Subcutaneous adipose tissue (tissue), 4 donors: ENCODE results near the gene ZCWPW1. TPM values are rescaled to one million over a fixed set of nuclear protein-coding genes. Genes with fewer than 3 reads are reported as not detected.

Source experiments
- total RNA-seq, 4 donors: library from RNA; depleted of rRNA; stranded (reverse); fragments of >200 nt; gene quantifications; one replicate each; pipeline ENCODE4 v1.1.0, GENCODE V29; 2016
- TF ChIP-seq, protein P1 (sequence below): fragments of 450-650 bp; IDR thresholded peaks from one replicate; pipeline ENCODE4 v1.5.1; 2016; ENCODE audit warnings: low read depth, mild to moderate bottlenecking, control low read depth, antibody characterized with exemption, moderate library complexity

ZCWPW1 gene, protein sequence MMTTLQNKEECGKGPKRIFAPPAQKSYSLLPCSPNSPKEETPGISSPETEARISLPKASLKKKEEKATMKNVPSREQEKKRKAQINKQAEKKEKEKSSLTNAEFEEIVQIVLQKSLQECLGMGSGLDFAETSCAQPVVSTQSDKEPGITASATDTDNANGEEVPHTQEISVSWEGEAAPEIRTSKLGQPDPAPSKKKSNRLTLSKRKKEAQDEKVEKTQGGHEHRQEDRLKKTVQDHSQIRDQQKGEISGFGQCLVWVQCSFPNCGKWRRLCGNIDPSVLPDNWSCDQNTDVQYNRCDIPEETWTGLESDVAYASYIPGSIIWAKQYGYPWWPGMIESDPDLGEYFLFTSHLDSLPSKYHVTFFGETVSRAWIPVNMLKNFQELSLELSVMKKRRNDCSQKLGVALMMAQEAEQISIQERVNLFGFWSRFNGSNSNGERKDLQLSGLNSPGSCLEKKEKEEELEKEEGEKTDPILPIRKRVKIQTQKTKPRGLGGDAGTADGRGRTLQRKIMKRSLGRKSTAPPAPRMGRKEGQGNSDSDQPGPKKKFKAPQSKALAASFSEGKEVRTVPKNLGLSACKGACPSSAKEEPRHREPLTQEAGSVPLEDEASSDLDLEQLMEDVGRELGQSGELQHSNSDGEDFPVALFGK
- total RNA-seq, result 10 to 100 TPM in 1 of 4 donors, 1 to 10 TPM in 3; 6.0 to 11.1 (median 8.0) TPM

DNA sequence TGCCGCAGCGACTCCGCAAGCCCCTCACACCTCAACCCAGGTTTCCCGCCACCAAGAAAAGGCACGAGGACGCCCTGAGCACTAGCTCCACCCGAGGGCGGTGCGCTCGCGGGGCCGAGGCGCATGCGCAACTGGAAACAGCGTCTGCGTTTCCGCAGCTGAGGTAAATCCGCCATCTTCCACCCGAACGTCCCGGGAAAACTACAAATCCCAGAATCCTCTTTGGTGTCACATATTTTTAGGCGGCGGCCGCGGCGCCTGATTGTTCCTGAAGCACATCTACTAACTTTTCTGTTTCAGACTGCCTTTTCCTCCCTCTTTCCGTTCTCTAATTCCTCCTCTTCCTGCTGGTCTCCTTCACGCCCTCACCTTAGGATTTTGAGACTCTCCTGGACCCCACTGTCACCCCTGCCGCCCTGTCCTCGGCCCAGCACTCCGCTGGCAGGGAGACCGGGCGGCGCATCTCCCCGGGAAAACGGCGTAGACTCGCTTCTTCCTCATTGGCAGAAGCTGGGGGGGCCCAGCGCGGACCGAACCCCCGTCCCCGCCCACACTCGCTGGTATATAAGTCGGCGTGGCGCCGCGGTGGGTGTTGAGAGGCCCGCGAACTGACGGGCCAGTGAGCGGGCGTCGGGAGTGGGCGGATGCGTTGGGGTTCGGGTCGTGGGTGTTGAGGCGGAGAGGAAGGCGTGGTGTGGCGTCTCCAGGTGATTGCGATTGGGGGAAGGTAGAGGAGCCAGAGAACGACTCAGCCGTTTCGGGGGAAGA lies at the start of gene ZCWPW1:
Gene ZCWPW1, minus strand, starts transcription at position 505 of the 768 bp plus-strand sequence. CDS start 8,054 bp downstream, outside the sequence.
- TF ChIP-seq, protein P1, sequence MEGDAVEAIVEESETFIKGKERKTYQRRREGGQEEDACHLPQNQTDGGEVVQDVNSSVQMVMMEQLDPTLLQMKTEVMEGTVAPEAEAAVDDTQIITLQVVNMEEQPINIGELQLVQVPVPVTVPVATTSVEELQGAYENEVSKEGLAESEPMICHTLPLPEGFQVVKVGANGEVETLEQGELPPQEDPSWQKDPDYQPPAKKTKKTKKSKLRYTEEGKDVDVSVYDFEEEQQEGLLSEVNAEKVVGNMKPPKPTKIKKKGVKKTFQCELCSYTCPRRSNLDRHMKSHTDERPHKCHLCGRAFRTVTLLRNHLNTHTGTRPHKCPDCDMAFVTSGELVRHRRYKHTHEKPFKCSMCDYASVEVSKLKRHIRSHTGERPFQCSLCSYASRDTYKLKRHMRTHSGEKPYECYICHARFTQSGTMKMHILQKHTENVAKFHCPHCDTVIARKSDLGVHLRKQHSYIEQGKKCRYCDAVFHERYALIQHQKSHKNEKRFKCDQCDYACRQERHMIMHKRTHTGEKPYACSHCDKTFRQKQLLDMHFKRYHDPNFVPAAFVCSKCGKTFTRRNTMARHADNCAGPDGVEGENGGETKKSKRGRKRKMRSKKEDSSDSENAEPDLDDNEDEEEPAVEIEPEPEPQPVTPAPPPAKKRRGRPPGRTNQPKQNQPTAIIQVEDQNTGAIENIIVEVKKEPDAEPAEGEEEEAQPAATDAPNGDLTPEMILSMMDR, result no peak

DNA sequence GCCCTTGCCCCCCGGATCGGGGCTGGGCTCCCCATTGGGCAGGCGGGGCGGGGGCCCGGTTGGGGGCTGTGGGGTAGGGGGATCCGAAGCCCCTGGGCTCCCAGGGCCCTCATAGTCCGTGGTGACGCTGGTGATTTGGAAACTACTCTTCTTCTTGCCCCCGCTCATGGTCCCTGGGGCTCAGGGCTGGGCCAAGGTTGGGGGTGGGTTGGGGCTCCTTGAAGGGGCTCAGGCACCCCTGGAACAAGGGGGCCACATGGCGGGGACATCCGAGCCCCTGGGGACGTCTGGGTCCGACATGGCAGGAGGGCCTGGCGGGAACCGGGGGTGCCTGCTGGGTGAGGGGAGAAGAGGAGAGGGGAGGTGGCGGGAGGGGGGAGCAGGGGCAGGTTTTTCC lies 49.4 kb upstream of the ZCWPW1 start:
- TF ChIP-seq, protein P1, result no peak

DNA sequence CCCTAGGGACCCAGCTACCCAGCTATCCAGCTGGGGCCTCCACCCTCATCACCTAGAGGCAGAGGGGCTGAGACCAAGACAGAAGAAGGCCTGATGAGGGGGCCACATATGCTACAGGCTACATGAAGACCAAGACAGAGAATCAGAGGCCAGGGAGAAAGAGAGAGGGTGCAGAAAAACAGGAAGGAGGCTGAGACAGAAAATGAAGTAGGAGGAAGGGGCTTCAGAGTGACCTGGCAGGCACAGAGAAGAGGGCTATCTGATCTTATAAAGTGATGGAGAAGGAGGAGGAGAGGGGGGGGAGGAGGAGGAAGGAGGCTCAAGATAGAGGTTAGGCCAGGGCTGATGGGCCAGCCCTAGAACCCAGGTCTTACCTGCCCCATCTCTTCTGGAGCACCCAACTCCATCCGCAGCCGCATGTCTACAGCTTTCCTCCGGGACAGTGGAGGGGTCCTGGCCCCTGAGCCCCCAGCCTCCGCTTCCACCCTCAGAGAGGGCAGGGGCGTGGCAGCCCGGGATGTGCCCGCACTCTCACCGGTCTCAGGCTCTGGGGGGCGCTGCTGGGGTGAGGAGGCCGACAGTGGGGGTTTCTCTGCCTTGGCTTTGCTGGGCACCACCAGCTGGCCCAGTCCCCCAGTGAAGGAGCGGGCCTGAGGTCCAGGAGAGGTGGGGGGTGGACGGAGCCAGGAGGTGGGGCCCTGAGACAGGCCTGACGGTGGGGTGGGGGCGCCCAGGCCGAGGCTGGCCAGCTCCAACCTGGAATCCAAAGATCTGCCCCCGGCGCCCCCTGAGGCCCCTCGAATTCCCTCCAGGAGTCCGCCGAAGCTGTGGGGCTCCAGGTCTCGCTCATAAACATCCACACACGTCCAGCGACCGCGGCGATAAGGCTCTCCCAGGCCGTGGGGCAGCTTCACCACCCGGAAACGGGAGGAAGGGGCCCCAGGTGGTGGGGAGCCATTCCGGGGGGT lies 48.7 kb upstream of the ZCWPW1 start:
- TF ChIP-seq, protein P1, result no peak

DNA sequence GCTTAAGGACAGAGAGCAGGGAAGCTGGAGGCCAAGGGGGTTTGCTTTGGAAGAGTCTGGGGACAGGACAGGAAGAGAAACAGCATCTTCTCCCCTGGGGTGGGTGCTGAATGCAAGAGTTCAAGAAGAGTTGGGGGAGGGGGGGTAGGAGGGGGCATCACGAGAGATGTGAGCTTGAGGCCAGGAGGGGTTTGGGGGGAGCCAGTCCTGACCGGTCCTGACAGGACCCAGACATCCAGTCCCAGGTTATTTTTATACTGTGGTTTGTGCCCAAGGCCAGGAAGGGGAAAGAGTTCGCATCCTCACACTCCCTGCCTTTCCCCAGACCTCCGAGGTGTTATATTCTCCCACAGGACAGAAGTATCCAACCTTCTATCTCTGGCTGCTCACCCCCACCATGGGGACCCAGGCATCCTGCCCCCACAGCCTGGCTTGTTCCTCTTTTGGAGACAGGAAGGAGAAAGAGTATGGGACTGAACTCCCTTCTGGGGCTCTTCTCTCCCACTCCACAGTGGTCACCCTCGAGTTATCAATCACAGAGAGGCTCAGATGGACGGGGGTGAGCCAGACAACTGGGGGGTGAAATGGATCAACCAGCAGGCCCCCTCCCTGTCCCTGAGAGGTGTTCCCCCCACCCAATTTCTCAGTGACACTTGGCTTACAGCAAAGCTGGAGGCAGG lies 47.7 kb upstream of the ZCWPW1 start:
- TF ChIP-seq, protein P1, result no peak

DNA sequence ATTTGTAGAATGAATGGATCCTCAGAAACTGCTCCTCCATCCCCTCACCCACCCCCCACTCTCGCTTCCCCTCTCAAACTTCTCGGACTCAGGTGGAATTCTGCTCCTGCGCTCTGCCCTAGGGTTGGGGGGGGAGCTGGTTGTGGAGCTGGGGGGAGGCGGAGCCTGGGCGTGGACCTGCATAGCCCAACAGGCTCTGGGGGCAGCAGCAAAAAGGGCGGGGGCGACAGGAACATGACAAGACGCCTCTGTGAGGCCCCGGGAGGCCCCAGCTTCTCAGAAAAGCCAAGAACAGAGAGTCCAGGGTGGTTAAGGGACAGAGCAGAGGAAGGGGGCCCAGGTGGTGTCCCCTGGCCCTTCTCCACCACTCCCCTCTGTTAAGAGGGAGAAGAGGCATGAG lies 47.0 kb upstream of the ZCWPW1 start:
- TF ChIP-seq, protein P1, result no peak

DNA sequence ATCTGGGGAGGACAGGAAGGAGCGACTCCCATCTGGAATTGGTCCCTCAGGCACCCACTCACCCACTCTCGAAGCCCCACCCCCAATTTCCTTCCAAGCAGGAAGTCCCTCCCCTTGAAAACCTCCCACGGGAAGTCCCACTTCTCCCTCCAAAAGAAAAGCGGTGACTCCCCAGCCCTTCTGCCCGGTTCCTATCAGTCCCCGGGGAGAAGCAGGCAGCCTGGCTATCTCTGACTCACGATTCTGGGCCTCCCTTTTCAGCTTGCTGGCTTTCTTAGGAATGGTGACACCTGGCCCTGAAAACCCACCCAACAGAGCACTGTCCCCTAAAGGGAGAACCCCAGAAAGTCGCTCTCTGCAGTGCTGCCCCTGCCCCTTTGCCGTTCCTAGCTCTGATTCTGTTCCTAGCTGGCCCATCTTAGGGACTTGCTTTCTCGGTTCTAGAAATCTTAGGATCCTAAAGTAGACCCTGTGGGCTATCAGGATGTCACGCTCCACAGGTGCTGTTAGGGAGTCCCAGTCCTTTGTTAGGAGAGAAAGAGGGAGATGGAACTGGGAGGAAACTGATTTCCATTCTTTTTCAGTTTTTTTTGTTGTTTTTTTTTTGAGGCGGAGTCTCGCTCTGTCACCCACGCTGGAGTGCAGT lies 44.5 kb upstream of the ZCWPW1 start:
- TF ChIP-seq, protein P1, result no peak
